ENCODE data around the gene ARMC6. TPM values are rescaled to one million over a fixed set of nuclear protein-coding genes. Genes with fewer than 3 reads are reported as not detected.

ARMC6 gene
- total and polyA plus RNA-seq, 2 of the 13 experiments (the other 11 are each of a cell fraction or from before 2014, with no cell fraction given), result 16.2 to 36.8 TPM

DNA sequence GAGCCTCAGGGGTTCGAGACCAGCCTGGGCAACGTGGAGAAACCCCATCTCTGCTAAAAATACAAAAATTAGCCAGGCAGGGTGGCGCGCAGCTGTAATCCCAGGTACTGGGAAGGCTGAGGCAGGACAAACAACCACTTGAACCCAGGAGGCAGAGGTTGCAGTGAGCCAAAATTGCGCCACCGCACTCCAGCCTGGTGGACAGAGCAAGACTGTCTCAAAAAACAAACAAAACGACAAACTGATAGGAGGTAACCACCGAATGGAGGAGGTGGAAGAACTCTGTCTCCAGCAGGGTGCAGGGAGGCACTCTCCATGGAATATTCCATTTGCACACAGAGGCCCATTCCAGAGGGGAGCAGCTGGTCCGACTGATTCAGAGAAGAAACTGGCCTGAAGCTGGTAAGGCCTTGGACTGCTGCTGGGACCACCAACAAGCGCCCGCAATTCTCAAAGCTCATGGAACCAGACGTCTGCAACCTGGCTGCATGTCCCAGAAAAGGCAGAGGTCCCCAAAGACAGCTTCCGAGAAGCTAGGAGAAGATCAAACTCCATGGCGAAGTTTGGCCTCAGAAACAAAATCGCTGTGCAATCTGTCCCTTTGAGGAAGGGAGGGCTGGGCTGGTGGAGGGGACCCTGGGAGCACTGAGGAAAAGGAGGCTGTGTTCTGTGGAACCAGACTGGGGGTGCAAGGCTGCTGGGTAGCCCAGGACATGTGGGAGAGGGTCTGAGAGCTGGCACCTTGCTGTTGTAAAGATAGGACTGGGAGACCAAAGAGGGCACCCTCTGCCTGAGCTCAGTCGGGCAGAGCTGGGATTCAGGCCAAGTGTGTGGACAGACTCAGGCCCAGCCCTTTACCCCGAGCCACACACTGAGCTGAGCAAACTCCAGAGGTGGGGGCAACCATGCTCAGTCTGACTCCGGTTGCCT lies 65.6 kb downstream of the ARMC6 start (continued):
- TF ChIP-seq, protein P1, sequence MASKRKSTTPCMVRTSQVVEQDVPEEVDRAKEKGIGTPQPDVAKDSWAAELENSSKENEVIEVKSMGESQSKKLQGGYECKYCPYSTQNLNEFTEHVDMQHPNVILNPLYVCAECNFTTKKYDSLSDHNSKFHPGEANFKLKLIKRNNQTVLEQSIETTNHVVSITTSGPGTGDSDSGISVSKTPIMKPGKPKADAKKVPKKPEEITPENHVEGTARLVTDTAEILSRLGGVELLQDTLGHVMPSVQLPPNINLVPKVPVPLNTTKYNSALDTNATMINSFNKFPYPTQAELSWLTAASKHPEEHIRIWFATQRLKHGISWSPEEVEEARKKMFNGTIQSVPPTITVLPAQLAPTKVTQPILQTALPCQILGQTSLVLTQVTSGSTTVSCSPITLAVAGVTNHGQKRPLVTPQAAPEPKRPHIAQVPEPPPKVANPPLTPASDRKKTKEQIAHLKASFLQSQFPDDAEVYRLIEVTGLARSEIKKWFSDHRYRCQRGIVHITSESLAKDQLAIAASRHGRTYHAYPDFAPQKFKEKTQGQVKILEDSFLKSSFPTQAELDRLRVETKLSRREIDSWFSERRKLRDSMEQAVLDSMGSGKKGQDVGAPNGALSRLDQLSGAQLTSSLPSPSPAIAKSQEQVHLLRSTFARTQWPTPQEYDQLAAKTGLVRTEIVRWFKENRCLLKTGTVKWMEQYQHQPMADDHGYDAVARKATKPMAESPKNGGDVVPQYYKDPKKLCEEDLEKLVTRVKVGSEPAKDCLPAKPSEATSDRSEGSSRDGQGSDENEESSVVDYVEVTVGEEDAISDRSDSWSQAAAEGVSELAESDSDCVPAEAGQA (IDR thresholded peaks at IDR 0.05; ENCODE audit: low read depth), result no peak
- TF ChIP-seq, protein P1 (CRISPR knock-in tag; IDR thresholded peaks at IDR 0.05; ENCODE audit: borderline replicate concordance), result no peak
- TF ChIP-seq ZNF407 (CRISPR knock-in tag; IDR thresholded peaks at IDR 0.05; ENCODE audit: not compliant biosample characterization) (no peak), ZSCAN25 (CRISPR knock-in tag; IDR thresholded peaks at IDR 0.05) (no peak), GTF2F1 (IDR thresholded peaks at IDR 0.05; ENCODE audit: low read length) (no peak), NPAS2 (CRISPR knock-in tag; IDR thresholded peaks at IDR 0.05; ENCODE audit: borderline replicate concordance) (no peak), EHMT2 (IDR thresholded peaks at IDR 0.05; ENCODE audit: borderline replicate concordance, low read depth, low read length) (no peak), HOXA9 (CRISPR knock-in tag; IDR thresholded peaks at IDR 0.05; ENCODE audit: borderline replicate concordance) (no peak), ZNF674 (CRISPR knock-in tag; IDR thresholded peaks at IDR 0.05; ENCODE audit: low read depth) (no peak), NCOA5 (CRISPR knock-in tag; IDR thresholded peaks at IDR 0.05) (no peak), HBP1 (CRISPR knock-in tag; IDR thresholded peaks at IDR 0.05; ENCODE audit: low read depth) (no peak)
- TF ChIP-seq, protein P2, sequence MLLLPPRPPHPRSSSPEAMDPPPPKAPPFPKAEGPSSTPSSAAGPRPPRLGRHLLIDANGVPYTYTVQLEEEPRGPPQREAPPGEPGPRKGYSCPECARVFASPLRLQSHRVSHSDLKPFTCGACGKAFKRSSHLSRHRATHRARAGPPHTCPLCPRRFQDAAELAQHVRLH (CRISPR knock-in tag; IDR thresholded peaks at IDR 0.05; ENCODE audit: borderline replicate concordance, low read depth), result peak; percentile 80; the same call in 1 of the 2 replicates

All from HepG2 (cell line).